HG03139 (cell line): Measurements from ENCODE around the gene PPP1R26.
"Not testable (repeated sequence)": the region's sequence is repeated elsewhere in the genome, so short reads cannot be mapped to it uniquely, and the experiment has no call there.

Source experiments
- ATAC-seq: cut with Tn5 transposase; IDR thresholded peaks from one replicate; pipeline ENCODE4 v1.9.1; 2021; ENCODE audit not compliant: unreplicated experiment

The PPP1R26 gene, protein sequence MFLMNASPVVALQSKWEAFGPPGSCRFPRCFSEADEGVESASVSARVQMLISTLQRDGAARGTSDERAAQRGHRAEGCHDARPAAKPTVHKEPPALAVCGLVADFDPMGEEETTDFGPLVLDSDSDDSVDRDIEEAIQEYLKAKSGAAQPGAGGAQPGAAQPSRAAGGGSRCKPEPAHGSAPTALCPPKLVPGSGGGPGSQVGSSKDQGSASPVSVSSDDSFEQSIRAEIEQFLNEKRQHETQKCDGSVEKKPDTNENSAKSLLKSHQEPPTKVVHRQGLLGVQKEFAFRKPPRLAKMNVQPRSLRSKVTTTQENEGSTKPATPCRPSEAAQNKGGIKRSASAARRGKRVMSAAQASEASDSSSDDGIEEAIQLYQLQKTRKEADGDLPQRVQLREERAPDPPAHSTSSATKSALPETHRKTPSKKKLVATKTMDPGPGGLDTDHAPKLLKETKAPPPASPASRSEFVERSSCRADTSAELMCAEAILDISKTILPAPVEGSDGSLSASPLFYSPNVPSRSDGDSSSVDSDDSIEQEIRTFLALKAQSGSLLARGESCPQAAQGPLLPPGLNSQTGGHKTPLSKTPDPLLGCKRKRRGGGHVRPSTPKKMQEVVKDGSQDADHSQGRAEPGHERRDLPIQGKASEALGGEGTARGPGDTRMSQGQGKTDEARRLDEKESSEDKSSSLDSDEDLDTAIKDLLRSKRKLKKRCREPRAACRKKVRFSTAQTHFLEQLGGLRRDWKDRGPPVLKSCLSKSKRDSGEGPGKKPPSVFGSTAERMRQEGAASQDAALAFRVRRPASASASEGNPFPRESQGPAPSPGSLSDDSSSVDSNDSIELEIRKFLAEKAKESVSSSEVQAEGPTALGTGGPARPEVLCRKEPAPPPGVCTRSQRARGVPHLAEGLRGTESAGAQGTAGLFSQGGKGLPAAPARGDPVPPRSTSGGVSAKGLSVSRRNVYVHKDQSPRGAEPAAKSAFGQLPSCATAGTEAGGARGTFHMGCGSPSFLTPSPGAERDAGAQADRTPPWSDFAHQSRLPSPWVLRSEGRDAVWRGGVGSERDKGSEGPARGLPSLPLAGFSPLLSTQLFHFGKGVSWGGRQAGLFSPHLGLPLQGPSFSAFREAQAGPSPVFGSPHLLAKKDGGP (N-terminal part only)

DNA sequence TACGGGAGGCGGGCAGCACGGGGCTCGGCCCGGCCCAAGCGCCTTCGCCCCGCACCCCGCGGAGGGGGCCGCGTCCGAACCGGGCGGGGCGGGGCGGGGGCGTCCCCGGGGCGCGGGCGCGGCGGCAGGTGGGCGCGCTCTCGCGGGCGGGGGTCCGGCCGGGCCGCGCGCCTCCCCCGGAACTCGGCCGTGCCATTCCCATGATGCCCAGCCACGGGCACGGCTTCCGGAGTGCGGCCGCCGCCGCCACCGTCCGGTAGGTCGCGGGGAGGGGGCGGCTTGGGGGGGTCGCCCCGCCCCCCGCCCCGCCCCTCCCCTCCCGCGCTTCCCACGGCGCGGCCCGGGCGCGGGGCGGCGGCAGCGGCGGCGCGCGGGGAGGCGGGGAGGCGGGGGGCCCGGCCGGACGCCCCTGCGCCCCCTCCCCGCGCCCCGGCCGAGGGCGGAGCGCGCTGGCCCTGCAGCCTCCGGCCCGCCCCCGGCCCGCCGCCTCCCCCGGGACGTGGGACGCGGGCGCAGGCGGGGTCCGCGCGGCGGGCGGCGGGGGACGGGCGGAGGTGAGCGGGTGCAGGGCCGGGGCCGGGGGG, at the start of gene PPP1R26:
Gene PPP1R26 (plus strand): TSS at position 314 of the 584 bp plus-strand sequence. CDS start 4,729 bp downstream, outside the sequence.
- ATAC-seq = no peak

DNA sequence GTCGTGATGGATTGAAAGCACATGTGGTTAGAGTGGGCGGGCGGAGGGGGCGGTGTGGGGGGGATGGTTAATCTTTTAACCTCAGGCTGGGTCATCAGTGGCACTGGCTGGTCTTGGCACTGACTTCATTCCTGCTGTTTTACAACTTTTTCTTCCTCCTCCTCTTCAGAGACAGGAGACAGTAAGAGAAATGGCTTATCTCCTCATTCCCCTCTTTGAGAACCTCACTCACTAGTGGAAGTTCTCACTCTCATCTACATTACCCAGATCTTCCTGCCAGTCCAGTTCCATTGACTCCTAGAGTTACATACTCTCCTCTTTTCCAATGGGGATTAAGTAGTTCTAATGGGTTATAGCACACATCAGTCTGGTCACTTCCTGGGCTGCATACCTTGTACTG, 42.3 kb upstream of the PPP1R26 start:
- ATAC-seq = no peak

DNA sequence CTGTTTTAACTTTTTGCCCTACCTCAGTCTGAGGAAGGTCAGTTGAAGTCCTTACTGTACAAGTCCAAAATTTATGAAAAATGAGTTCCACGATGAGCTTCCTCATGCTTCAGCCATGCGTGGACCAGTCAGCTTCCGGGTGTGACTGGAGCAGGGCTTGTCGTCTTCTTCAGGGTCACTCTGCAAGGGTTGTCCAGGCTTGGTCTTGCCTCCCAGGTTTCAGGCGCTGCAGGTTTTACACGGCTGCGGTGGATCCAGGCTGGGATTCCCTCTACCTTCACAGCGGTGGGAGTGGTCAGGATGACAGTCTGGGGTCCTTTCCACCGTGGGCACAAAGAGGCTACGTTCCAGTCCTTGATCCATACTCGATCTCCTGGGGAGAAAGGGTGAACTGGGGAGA, 41.9 kb upstream of the PPP1R26 start:
- ATAC-seq = not testable (repeated sequence)

DNA sequence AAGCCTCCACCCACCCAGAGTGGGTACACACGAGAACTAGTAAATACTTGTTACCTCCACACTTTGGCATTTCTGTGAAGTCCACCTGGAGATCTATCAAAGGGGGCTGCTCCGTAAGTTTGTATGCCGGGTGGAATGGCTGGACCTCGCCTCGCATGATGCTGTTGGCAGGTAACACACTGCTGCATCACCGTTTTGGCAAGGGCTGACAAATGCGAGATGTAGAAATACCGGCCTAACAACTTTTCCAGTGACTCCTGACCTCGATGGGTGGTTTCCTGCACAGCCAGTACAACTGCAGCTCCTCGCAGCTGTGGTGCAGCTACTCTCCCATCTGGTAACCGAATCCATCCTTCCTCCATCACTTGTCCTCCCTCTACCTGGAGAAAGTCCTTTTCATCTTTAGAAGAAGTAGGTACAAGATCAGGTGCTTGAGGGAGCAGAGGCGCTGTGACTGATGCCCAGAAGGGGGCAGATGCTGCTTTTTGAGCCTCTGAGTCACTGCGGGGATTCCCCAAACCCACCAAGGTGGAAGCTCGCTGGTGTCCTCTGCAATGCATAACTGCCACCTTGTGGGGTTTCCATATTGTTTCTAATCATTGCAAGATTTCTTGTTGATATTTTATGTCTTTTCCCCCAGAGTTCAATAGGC, 40.9 kb upstream of the PPP1R26 start:
- not testable (repeated sequence) for ATAC-seq

DNA sequence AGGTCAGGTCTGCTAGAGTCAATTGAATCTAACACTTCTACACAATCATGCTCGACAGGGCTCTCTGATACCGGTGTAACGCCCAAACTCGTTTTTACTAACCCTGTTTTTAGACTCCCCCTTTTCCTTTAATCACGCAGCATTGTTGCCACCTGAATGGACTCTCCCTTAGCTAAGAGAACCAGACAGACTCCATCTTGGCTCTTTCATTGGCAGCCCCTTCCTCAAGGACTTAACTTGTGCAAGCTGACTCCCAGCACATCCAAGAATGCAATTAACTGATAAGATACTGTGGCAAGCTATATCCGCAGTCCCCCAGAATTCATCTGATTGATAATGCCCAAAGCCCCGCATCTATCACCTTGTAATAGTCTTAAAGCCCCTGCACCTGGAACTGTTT, 40.1 kb upstream of the PPP1R26 start:
- ATAC-seq = not testable (repeated sequence)

DNA sequence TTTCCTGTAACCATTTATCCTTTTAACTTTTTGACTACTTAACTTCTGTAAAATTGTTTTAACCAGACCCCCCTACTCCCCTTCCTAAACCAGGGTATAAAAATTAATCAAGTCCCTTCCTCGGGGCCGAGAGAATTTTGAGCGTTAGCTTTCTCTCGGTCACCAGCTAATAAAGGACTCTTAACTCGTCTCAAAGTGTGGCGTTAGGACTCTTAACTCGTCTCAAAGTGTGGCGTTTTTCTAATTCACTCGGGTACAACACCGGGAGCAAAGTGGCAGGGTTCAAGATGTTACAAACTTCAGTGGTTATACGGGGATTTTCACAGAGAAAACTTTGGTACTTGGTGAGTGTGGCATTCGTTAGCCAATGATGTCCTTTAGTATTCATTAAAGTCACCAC, 39.7 kb upstream of the PPP1R26 start:
- no peak for ATAC-seq

DNA sequence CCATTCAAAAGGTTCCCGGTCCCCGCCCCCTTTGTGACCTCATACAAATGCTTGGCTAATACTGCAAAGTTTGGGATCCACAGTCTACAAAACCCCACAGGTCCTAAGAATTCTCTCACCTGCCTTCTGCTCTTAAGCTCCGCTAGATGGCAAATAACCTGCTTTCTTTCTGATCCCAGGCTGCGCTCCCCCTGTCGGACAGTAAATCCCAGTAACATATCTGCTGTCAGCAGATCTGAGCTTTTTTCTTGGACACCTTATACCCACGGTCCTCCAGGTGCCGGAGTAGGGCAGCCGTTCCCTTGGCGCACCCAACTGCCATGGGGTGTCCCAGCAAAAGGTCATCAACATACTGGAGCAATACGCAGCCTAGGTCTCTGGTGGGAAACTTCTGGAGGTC, 39.0 kb upstream of the PPP1R26 start:
- ATAC-seq = no peak

DNA sequence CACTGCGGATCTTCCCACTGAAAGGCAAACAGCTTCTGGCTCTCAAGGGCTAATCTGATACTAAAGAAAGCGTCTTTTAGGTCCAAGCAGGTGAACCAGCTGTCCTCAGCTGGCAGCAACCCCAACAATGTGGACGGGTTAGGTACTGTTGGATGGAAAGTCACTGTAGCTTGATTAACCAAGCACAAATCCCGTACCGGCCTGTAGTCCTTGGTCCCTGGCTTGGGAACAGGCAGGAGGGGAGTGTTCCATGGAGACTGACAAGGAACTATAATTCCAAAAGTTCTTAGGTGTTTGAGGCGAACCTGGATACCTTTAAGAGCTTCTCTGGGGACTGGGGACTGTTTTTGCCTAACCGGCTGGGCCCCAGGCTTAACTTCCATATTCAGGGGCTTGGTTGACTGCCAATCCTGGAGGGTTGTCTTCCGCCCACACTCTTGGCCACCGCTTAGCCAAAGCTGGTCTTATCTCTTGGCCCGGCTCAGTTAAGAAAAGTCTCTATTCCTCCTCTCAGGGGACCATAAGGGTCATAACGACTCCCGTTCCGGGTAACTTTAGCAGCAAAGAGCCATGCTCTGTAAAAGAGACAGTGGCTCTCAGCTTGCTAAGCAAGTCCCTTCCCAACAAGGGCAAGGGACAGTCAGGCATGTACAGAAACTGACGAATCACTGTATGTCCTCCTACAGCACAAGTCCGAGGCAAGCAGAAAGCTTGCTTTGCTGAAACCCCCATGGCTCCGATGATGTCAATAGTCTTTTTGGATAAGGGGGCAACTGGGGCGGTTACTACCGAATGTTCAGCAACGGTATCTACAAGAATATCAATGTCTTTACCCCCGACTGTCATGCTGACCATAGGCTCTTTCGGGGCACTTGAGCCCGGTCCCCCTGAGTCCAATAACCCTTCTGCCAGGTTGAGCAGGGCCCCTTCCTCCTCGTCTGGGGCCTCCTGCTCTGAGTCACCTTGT, 38.2 kb upstream of the PPP1R26 start:
- not testable (repeated sequence) for ATAC-seq

DNA sequence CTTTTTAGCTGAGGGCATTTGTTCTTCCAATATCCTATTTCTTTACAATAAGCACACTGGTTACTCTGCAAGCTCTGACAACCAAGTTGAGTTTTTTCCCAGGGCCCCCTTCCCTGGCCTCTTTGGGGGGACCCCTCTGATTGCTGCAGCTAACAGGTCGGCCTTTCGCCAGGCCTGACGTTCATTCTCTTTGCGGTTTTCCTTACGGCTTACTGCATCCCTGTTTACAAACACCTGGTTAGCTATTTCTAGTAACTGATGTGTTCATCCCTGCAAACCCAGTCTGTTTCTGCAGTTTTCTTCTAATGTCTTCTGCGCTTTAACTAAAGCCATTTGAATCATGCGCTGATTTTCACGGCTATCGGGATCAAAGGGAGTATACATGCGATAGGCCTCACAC, 37.5 kb upstream of the PPP1R26 start:
- ATAC-seq = no peak

DNA sequence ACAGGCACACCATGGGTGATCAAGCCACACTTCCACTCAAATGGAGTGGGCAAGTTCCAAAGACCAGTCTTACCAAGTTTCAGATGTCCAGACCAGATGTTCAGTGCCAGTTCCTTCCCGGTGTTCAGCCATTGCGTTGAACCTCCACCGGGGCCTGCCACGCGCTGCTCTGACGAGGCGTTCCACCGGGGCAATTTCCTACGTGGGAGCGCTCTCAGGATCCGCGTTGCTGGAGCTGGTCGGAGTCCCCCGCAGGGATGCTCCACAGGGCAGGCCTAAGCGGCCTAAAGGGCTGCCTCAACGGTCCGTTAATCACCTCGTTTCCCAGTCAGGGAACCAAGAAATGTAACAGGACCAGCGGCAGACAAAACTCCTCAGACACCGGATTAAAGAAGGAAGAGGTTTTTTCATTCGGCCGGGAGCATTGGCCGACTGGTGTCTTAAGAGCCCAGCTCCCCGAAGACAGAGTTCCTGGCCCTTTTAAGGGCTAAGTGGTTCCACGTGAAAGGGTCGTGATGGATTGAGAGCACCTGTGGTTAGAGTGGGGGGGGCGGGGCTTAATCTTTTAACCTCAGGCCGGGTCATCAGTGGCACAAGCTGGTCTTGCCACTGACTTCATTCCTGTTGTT, 35.7 kb upstream of the PPP1R26 start:
- ATAC-seq = no peak

DNA sequence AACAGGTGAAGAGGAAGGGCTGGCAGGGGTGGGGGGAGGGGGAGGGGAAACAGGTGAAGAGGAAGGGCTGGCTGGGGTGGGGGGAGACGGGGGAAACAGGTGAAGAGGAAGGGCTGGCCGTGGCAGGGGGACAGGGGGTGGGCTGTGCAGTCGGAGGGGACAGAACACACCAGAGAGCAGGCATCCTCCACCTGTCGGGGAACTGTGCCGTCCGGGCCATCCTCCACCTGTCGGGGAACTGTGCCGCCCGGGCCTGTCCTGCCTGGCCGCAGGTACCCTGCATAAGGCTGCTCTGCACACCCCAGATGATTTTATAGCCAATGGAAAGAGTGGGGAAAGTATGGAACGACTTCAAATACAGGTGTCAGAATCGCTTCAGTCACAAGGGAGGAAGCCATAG, 32.5 kb upstream of the PPP1R26 start:
- no peak for ATAC-seq

DNA sequence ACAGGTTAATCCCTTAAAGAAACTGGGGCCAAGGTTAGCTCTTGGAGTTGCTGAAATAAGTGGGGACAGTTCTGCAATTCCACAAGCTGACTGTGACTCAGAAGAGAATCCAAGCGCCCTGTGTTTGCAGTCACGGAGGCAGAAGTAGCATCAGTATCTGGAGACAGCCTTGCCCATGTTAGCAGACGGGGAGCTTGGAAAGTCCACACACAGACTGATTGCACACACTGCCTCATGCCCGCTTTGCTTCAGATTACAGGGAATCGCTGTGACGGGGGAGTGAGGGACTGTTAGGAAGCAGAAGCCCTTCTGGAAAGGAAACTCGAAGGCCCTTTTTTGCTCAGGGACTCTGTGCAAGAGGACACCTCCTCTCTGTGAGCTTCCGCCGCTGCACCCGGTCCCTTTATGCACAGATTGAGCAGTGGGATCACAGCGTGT, 30.9 kb upstream of the PPP1R26 start:
- ATAC-seq = no peak

DNA sequence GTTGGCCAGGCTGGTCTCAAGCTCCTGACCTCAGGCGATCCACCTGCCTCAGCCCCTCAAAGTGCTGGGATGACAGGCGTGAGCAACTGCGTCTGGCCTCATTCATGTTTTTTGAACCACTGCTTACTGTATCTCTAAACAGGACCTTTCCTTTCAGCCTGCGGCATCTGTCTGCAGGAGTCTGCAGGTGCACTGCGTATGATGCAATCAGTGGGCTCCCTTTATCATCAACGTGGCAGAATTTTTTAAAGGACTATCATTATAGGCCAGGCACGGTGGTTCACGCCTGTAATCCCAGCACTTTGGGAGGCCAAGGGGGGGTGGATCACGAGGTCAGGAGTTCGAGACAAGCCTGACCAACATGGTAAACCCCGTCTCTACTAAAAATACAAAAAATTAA, 30.1 kb upstream of the PPP1R26 start:
- not testable (repeated sequence) for ATAC-seq

DNA sequence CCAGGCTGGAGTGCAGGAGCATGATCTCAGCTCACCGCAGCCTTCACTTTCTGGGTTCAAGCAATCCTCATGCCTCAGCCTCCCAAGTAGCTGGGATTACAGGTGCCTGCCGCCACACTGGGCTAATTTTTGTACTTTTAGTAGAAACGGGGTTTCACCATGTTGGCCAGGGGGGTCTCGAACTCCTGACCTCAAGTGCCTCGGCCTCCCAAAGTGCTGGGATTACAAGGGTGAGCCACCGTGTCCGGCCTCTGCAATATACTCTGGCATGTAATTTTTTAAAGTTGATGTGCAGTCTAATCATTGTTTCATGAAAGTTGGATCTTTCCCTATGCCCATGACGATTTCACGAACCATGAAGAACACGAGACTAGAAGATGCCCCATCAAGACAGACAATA, 28.6 kb upstream of the PPP1R26 start:
- no peak for ATAC-seq

DNA sequence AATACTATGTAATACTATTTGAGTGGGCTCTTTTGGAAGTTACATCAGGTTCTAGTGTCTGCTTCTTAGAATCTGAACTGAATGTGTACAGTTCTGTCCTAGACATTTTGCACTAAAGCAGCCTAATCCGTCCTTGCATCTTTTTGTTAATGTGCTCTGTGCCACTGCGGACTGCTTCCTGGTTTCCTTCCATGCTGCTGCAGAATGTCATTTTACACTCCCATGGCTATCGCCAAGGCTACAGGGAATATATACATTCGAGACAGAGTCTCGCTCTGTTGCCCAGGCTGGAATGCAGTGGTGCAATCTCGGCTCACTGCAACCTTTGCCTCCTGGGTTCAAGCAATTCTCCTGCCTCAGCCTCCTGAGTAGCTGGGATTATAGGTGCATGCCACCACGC, 27.7 kb upstream of the PPP1R26 start:
- not testable (repeated sequence) for ATAC-seq

DNA sequence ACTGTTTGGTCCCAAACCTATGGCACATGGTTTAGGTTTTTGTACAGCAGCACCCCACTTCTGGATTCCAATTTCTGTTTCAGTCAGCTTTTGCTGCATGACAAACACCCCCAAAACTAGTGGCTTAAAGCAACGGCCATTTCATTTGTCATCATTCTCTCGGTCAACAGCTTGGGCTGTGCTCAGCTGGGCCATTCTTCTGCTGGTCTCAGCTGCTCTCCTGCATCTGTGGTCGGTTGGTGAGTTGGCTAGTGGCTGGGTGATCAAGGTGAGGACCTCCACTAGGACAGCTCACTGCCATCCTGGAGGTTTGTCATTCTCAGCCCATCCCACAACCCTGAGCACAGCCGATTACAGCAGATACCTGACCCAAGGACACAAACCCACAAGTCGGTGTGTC, 24.8 kb upstream of the PPP1R26 start:
- no peak for ATAC-seq

DNA sequence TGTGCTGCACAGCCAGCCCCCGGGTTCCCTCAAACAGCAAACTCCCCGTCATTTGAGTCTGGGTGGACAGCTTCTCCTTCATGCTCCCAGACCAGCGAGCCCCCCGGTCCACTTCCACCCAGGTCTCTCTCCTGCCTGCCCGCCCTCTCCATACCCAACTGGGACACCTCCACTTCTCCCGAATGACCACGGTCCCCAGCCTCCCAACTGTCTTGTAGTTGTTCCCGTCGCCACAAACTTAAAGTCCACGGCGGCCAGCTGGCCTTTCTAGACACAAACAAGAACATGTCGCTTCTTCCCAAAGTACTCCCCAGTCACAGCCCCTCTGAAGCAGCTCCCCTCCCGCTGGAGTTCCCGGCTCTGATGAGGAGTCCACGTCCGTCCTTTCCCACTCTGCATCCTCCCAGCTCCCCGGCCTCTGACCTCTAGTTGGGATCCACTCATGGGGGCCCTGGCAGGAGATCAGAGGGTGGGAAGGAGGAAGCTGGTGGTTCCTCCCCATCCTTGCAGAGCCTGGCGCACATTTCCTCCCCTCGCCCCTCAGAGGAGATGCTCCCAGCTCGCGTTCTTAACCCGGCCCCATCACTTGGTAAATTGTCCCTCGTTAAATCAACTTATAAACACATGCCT, 24.1 kb upstream of the PPP1R26 start:
- no peak for ATAC-seq

DNA sequence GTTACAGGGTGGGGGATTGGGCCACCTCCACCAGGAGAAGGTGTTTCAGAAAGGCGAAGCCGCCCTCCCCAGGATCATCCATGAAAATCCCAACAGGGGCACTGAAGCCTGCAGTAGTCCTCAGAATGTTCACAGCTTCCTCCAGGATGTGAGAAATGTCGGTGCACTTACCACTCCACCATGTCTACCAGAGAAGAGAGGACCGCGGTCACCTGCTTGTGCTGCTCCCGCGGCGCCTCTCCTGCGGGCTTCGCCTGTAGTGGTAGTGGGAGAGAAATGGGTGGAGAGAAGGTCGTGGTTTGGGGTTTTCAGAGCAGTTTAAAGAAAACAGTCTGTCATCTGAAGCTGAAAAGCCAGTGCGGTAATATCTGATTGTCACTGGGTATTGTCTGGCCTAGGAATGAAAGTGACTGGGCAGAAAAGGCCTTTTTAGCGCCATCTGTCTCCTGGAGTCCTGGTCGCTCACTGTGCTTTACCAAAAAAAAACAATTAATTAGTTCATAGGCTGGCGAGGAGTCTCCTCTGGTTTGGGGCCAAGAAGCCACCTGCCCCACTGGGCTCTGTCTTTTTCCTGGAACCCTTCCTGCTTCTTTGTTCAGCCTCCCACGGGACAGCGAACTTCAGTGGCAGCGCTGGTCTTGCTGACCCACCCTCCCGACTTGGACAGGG, 23.0 kb upstream of the PPP1R26 start:
- ATAC-seq = no peak
